HUES48 (cell line): ENCODE measurements around the gene SLC22A8.

Experiments used
- H3K27ac ChIP-seq: one replicate; pipeline ENCODE4 v1.7.0; 2013; ENCODE audit warnings: low read depth, low read length, inconsistent platforms
- H3K27me3 ChIP-seq: 2 replicates; pipeline ENCODE4 v1.6.1; 2013; ENCODE audit warnings: mild to moderate bottlenecking, low read length; ENCODE audit not compliant: control insufficient read depth, insufficient read depth
- H3K36me3 ChIP-seq: 2 replicates; pipeline ENCODE4 v1.6.1; 2013; ENCODE audit warnings: low read length; ENCODE audit not compliant: control insufficient read depth, insufficient read depth
- H3K4me1 ChIP-seq: 2 replicates; pipeline ENCODE4 v1.6.1; 2013; ENCODE audit warnings: mild to moderate bottlenecking, low read length; ENCODE audit not compliant: control insufficient read depth, insufficient read depth
- H3K4me3 ChIP-seq: 2 replicates; pipeline ENCODE4 v1.5.1; 2013; ENCODE audit warnings: mild to moderate bottlenecking, low read depth, low read length
- H3K9ac ChIP-seq: 2 replicates; pipeline ENCODE4 v1.6.1; 2013; ENCODE audit warnings: mild to moderate bottlenecking, low read depth, low read length, moderate library complexity
- H3K9me3 ChIP-seq: 2 replicates; pipeline ENCODE4 v1.6.1; 2013; ENCODE audit warnings: low read length; ENCODE audit not compliant: control insufficient read depth, insufficient read depth

The SLC22A8 gene

GRCh38 chr11:62985041-62985750, 30.4 kb downstream of the SLC22A8 start:
- Histone ChIP-seq H3K27ac (no peak overlapping the region), H3K4me3 (no peak overlapping the region), H3K36me3 (no peaks in the 10 kb centered on the region), H3K27me3 (no peaks in the 10 kb centered on the region), H3K9me3 (no peaks in the 10 kb centered on the region), H3K4me1 (no peaks in the 10 kb centered on the region), H3K9ac (no peak overlapping the region)

- no peaks in the 10 kb centered on the region for H3K36me3 ChIP-seq
- no peaks in the 10 kb centered on the region for H3K4me1 ChIP-seq
- no peaks in the 10 kb centered on the region for H3K27me3 ChIP-seq
- H3K9ac ChIP-seq = no peak within 1 kb of the TSS
- H3K27ac ChIP-seq = no peak within 1 kb of the TSS
- no peak within 1 kb of the TSS for H3K4me3 ChIP-seq
- no peaks in the 10 kb centered on the region for H3K9me3 ChIP-seq
Measured at GRCh38 chr11:62984451-62984991, 31.1 kb downstream of the SLC22A8 start, which contains the start of gene SLC22A6. Gene SLC22A6 (minus strand): TSS chr11:62984967. CDS start chr11:62984690, 277 bp downstream.

GRCh38 chr11:62983536-62984199, 32.0 kb downstream of the SLC22A8 start:
- Histone ChIP-seq H3K4me3 (no peak overlapping the region), H3K4me1 (no peaks in the 10 kb centered on the region), H3K27me3 (no peaks in the 10 kb centered on the region), H3K9me3 (no peaks in the 10 kb centered on the region), H3K27ac (no peak overlapping the region), H3K36me3 (no peaks in the 10 kb centered on the region), H3K9ac (no peak overlapping the region)

- no peaks in the 10 kb centered on the region for H3K9me3 ChIP-seq
- H3K9ac ChIP-seq = no peak overlapping the region
- H3K27ac ChIP-seq = no peak overlapping the region
- no peaks in the 10 kb centered on the region for H3K36me3 ChIP-seq
- H3K4me3 ChIP-seq = no peak overlapping the region
- H3K4me1 ChIP-seq = no peaks in the 10 kb centered on the region
- no peaks in the 10 kb centered on the region for H3K27me3 ChIP-seq
Measured at GRCh38 chr11:62981743-62982142, 33.9 kb downstream of the SLC22A8 start.

- no peaks in the 10 kb centered on the region for H3K36me3 ChIP-seq
- H3K27ac ChIP-seq = no peak overlapping the region
- no peaks in the 10 kb centered on the region for H3K9me3 ChIP-seq
- no peaks in the 10 kb centered on the region for H3K27me3 ChIP-seq
- H3K4me3 ChIP-seq = no peak overlapping the region
- H3K4me1 ChIP-seq = no peaks in the 10 kb centered on the region
- no peak overlapping the region for H3K9ac ChIP-seq
Measured at GRCh38 chr11:62980133-62980760, 35.4 kb downstream of the SLC22A8 start.

GRCh38 chr11:62976109-62976508, 39.5 kb downstream of the SLC22A8 start:
- Histone ChIP-seq H3K4me3 (no peak overlapping the region), H3K36me3 (no peaks in the 10 kb centered on the region), H3K9me3 (no peaks in the 10 kb centered on the region), H3K9ac (no peak overlapping the region), H3K27me3 (peaks cover 6% of the 10 kb centered on the region; the same call in 1 of the 2 replicates), H3K27ac (no peak overlapping the region), H3K4me1 (peaks cover 3% of the 10 kb centered on the region; the same call in 1 of the 2 replicates)

- Histone ChIP-seq H3K27me3 (peaks cover 6% of the 10 kb centered on the region; the same call in 1 of the 2 replicates), H3K4me3 (no peak overlapping the region), H3K4me1 (peaks cover 3% of the 10 kb centered on the region; the same call in 1 of the 2 replicates)
Measured at GRCh38 chr11:62974848-62975522, 40.7 kb downstream of the SLC22A8 start.

GRCh38 chr11:62965574-62965973, 50.1 kb downstream of the SLC22A8 start:
- H3K4me3 ChIP-seq = no peak overlapping the region
- H3K4me1 ChIP-seq = no peaks in the 10 kb centered on the region; the same call in 1 of the 2 replicates
- H3K9me3 ChIP-seq = no peaks in the 10 kb centered on the region
- no peaks in the 10 kb centered on the region for H3K27me3 ChIP-seq
- H3K9ac ChIP-seq = no peak overlapping the region
- H3K27ac ChIP-seq = no peak overlapping the region
- no peaks in the 10 kb centered on the region for H3K36me3 ChIP-seq

More at GRCh38 chr11:62974848-62975522, 40.7 kb downstream of the SLC22A8 start:
- Histone ChIP-seq H3K9me3 (no peaks in the 10 kb centered on the region), H3K9ac (no peak overlapping the region), H3K36me3 (no peaks in the 10 kb centered on the region), H3K27ac (no peak overlapping the region)

- H3K4me3 ChIP-seq = no peak overlapping the region
- no peak overlapping the region for H3K27ac ChIP-seq
- no peaks in the 10 kb centered on the region; the same call in 1 of the 2 replicates for H3K4me1 ChIP-seq
- H3K36me3 ChIP-seq = no peaks in the 10 kb centered on the region
- H3K9me3 ChIP-seq = no peaks in the 10 kb centered on the region
- H3K27me3 ChIP-seq = no peaks in the 10 kb centered on the region
- H3K9ac ChIP-seq = no peak overlapping the region
Measured at GRCh38 chr11:62962391-62962790, 53.2 kb downstream of the SLC22A8 start.

- no peaks in the 10 kb centered on the region for H3K27me3 ChIP-seq
- no peak overlapping the region for H3K27ac ChIP-seq
- no peak overlapping the region for H3K4me3 ChIP-seq
- H3K4me1 ChIP-seq = no peaks in the 10 kb centered on the region; the same call in 1 of the 2 replicates
- no peaks in the 10 kb centered on the region for H3K9me3 ChIP-seq
- H3K9ac ChIP-seq = no peak overlapping the region
- H3K36me3 ChIP-seq = no peaks in the 10 kb centered on the region
Measured at GRCh38 chr11:62961017-62961570, 54.5 kb downstream of the SLC22A8 start.
